ENCODE data around the gene SAFB. TPM values are rescaled to one million over a fixed set of nuclear protein-coding genes. Genes with fewer than 3 reads are reported as not detected.

The SAFB gene
- polyA plus RNA-seq, 2 of the 4 experiments (the other 2 are of a cell fraction), result 55.0 to 74.0 TPM

DNA sequence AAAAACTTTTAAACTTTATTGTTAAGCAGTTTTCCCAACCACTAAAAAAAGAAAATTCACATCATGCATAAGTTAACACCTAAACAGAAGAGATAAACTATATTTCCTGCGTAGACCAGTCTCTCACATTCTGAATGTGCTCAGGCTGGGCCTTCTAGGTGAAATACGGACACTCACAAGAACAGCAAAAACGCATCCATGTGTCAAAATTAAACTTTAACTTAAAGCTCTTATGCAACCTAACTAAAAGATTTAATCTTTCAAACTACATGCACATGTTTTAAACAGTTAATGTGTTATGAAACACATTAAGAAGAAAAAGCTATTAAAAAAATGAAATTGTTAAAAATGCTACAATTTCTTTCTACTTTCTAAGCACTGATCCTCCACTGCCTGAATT is 2.9 kb upstream of the SAFB start:
- FAIRE-seq (no peak), DNase-seq (ENCODE audit: low read depth in 1 of 2, low spot score in 1 of 2) (no peak), ATAC-seq (no peak)
- TF ChIP-seq ESRRA (IDR thresholded peaks at IDR 0.05; ENCODE audit: borderline replicate concordance, low read length), result no peak
- no peak for TF ChIP-seq NR3C1 (IDR thresholded peaks at IDR 0.05)
- TF ChIP-seq CEBPB (IDR thresholded peaks at IDR 0.05), result no peak
- no peak for TF ChIP-seq SREBF2 (IDR thresholded peaks at IDR 0.05)
- TF ChIP-seq FOXS1 (CRISPR knock-in tag; IDR thresholded peaks at IDR 0.05), result no peak
- TF ChIP-seq HDAC2 (IDR thresholded peaks at IDR 0.05), result no peak
- no peak for TF ChIP-seq ZC3H11A (IDR thresholded peaks at IDR 0.05)
- Histone ChIP-seq H3K9me3 (no peaks in the 10 kb centered on the region), H3K27ac (no peak overlapping the region), H3K4me3 (no peak overlapping the region), H3K4me2 (0 out of 3 replicates have a peak overlapping the region, but pooled peaks have one; percentile 3), H3K4me1 (peaks cover 20% of the 10 kb centered on the region)
- ChIA-PET POLR2A (no interaction called here), CTCF (interaction anchor here (0.5 to 1.5 kb wide), 3 partner anchors 21 to 67 kb away, joined by 3 to 5 read pairs (median 3); no protein-coding TSS in a partner anchor)
- 86% methylated on average over 3 of the region's 3 CpGs for WGBS (ENCODE audit: missing lambda C conversion rate)

DNA sequence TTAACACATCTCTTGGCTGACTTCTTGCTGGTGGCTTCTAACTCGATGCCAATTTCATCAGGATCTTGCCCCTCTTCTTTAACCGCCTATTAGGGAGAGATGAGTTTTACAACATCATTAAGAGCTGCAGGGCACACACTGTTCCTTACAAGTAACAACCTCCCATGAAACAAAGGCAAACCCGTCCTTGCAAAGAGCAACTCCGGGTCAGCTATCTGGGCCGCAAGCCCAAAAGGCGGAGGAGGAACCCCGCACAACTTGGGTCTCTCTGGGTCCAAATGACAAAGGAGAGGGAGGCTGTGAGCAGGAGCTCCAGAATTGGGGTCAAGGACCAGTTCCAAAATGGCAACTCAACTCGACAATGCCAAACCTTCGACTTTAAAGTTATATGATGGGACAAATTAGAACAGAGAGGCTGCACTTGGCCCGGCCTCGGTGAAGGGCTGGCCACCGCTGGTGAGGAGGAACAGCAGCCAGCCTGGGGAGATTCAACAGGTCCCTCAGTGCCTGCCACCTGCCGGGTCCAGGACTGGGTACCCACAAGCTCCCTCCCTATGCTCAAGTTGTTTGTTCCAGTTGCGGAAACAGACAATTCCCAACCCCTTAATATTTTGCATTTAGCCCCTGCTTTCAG is 1.5 kb upstream of the SAFB start:
- ChIA-PET CTCF (interaction anchor here (0.7 to 1.4 kb wide), 4 partner anchors 11 to 68 kb away, joined by 3 to 4 read pairs (median 4); partner anchors contain the start of gene RPL36), POLR2A (interaction anchor here (1.2 to 2.2 kb wide), 2 partner anchors 65 to 99 kb away, joined by 3 to 5 read pairs; partner anchors contain the start of genes CATSPERD and LONP1)
- ATAC-seq, result no peak
- H3K27ac ChIP-seq, result peak overlapping the region; percentile 93
- no peak for DNase-seq (ENCODE audit: low read depth in 1 of 2, low spot score in 1 of 2)
- TF ChIP-seq FOSB (CRISPR knock-in tag; IDR thresholded peaks at IDR 0.05) (no peak), BHLHE40 (IDR thresholded peaks at IDR 0.05; ENCODE audit: low read depth, low read length) (no peak), POLR2AphosphoS2 (conservative IDR thresholded peaks at IDR 0.05; ENCODE audit: low read length) (no peak)
- TF ChIP-seq, protein P1, sequence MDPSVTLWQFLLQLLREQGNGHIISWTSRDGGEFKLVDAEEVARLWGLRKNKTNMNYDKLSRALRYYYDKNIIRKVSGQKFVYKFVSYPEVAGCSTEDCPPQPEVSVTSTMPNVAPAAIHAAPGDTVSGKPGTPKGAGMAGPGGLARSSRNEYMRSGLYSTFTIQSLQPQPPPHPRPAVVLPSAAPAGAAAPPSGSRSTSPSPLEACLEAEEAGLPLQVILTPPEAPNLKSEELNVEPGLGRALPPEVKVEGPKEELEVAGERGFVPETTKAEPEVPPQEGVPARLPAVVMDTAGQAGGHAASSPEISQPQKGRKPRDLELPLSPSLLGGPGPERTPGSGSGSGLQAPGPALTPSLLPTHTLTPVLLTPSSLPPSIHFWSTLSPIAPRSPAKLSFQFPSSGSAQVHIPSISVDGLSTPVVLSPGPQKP (IDR thresholded peaks at IDR 0.05; ENCODE audit: low read depth, low read length), result no peak
- H3K4me1 ChIP-seq, result peaks cover 30% of the 10 kb centered on the region
- peak overlapping the region; percentile 75 for H3K4me3 ChIP-seq
- WGBS (ENCODE audit: missing lambda C conversion rate), result 33% methylated on average over 14 of the region's 14 CpGs
- no peaks in the 10 kb centered on the region for H3K9me3 ChIP-seq
- H3K4me2 ChIP-seq, result peak overlapping the region; percentile 90
- FAIRE-seq, result no peak

DNA sequence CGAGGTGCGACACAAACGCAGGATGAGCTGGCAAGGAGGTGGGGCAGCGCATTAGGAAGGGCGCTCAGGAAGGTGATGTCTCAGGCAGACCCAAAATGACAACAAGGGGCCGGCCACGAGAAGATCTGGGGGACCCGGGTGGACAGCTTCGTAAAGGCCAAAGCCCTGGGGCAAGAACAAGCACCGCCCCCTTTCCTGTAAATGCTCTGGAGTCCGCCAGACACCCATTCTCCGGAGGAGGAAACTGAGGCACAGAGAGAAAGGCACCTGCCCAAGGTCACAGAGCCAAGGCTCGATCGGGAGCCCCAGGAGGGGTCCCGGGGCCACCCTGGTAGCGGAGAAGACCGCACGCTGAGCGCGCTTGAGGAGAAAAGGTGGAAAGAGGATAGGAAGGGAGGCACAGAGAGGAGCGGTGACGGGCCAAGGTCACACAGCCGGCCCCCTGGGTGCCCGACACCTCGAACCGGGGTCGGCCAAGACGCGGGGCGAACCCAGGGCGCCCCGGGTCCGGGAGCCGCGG is 878 bp upstream of the SAFB start:
- H3K4me1 ChIP-seq, result peaks cover 30% of the 10 kb centered on the region
- ATAC-seq (peak in 1 of 2 experiments; percentile 17; a peak in 3 of 6 replicates), FAIRE-seq (no peak), DNase-seq (ENCODE audit: low read depth in 1 of 2, low spot score in 1 of 2) (no peak)
- H3K9me3 ChIP-seq, result no peaks in the 10 kb centered on the region
- TF ChIP-seq ZFP36 (IDR thresholded peaks at IDR 0.05; ENCODE audit: borderline replicate concordance, partially characterized antibody) (peak; percentile 30), POLR2AphosphoS2 (conservative IDR thresholded peaks at IDR 0.05; ENCODE audit: low read length) (no peak), PHF8 (IDR thresholded peaks at IDR 0.05; ENCODE audit: borderline replicate concordance, low read depth) (no peak), ZNF302 (CRISPR knock-in tag; IDR thresholded peaks at IDR 0.05) (no peak), NR3C1 (IDR thresholded peaks at IDR 0.05) (no peak), RFX5 (IDR thresholded peaks at IDR 0.05) (no peak), CEBPB (IDR thresholded peaks at IDR 0.05) (no peak), KDM1A (IDR thresholded peaks at IDR 0.05; ENCODE audit: low read depth) (peak; percentile 54; the same call in 1 of the 2 replicates)
- TF ChIP-seq, protein P2, sequence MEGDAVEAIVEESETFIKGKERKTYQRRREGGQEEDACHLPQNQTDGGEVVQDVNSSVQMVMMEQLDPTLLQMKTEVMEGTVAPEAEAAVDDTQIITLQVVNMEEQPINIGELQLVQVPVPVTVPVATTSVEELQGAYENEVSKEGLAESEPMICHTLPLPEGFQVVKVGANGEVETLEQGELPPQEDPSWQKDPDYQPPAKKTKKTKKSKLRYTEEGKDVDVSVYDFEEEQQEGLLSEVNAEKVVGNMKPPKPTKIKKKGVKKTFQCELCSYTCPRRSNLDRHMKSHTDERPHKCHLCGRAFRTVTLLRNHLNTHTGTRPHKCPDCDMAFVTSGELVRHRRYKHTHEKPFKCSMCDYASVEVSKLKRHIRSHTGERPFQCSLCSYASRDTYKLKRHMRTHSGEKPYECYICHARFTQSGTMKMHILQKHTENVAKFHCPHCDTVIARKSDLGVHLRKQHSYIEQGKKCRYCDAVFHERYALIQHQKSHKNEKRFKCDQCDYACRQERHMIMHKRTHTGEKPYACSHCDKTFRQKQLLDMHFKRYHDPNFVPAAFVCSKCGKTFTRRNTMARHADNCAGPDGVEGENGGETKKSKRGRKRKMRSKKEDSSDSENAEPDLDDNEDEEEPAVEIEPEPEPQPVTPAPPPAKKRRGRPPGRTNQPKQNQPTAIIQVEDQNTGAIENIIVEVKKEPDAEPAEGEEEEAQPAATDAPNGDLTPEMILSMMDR (IDR thresholded peaks at IDR 0.05), result no peak
- H3K4me2 ChIP-seq, result peak overlapping the region; percentile 90
- H3K27ac ChIP-seq, result peak overlapping the region; percentile 93
- peak overlapping the region; percentile 75 for H3K4me3 ChIP-seq
- 0% methylated on average over 17 of the region's 35 CpGs for WGBS (ENCODE audit: missing lambda C conversion rate)
- ChIA-PET POLR2A (interaction anchor here (0.6 to 2.2 kb wide), 7 partner anchors 11 to 98 kb away, joined by 3 to 13 read pairs (median 5); partner anchors contain the start of genes CATSPERD, LONP1 and RPL36), CTCF (interaction anchor here (1.0 to 1.4 kb wide), 3 partner anchors 11 to 37 kb away, joined by 3 to 4 read pairs (median 4); no protein-coding TSS in a partner anchor)
